Vagina (tissue), 2 donors: ENCODE results near the gene SLC19A1.

Experiments used
- POLR2AphosphoS5 ChIP-seq, 2 donors: sonication (generic); formaldehyde crosslinking; IDR thresholded peaks; one replicate each; pipeline ENCODE4 v1.9.0; 2017; ENCODE audit warnings: antibody characterized with exemption in 2 of 2, mild to moderate bottlenecking in 2 of 2, low read depth in 1 of 2; ENCODE audit not compliant: insufficient read depth in 1 of 2
- TF ChIP-seq, protein P1 (sequence below), 3 experiments: fragments of 450-650 bp in 2 of 3; fragments of 200-600 bp in 1 of 3; sonication (generic) in 1 of 3; IDR thresholded peaks; one replicate each; pipeline ENCODE4 v1.5.1; 2017 to 2019; ENCODE audit warnings: antibody characterized with exemption in 3 of 3, mild to moderate bottlenecking in 2 of 3, moderate library complexity in 2 of 3

DNA sequence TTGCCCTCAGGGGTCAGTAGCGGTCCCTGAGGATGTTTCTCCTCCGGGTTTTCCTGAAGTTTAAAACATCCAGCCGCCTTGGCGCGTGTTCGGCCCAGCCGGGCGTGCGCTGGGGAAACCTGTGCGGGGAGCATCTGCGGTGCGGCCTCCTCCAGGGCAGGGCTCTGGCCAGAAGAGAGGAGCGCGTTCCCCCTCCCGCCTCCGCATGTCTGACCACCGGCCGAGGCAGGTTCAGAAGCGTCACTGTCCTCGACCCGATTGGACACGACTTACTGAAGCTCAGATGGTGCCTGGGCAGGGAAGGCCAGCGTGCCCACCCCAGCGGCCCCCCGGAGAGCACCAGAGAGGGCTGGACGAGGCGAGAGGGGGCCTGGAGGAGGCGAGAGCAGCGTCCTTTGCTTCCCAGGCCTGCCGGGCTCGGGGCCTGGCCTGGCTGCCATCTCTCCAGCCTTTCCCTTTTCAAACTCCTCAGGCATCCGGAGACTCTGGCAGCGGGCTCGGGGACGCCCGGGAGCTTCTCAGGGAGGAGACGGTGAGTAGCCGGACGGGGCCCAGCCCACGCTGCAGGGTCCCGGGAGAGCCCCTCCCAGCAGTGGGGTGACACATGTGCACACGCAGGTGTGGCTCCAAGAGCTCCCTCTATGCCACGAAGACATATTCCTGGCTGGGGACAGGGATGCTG is 67.1 kb downstream of the SLC19A1 start:
- TF ChIP-seq, protein P1, sequence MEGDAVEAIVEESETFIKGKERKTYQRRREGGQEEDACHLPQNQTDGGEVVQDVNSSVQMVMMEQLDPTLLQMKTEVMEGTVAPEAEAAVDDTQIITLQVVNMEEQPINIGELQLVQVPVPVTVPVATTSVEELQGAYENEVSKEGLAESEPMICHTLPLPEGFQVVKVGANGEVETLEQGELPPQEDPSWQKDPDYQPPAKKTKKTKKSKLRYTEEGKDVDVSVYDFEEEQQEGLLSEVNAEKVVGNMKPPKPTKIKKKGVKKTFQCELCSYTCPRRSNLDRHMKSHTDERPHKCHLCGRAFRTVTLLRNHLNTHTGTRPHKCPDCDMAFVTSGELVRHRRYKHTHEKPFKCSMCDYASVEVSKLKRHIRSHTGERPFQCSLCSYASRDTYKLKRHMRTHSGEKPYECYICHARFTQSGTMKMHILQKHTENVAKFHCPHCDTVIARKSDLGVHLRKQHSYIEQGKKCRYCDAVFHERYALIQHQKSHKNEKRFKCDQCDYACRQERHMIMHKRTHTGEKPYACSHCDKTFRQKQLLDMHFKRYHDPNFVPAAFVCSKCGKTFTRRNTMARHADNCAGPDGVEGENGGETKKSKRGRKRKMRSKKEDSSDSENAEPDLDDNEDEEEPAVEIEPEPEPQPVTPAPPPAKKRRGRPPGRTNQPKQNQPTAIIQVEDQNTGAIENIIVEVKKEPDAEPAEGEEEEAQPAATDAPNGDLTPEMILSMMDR (IDR thresholded peaks at IDR 0.05): no peak
- TF ChIP-seq POLR2AphosphoS5 (IDR thresholded peaks at IDR 0.05; ENCODE audit: insufficient read depth in 1 of 2, low read depth in 1 of 2): no peak
